Neural cell (in vitro differentiated cells): ENCODE measurements around the gene PEX7.

Experiments used
- CTCF ChIP-seq: fragments of 450-650 bp; IDR thresholded peaks from 2 replicates; pipeline ENCODE4 v1.5.1; 2014; ENCODE audit warnings: antibody characterized with exemption, mild to moderate bottlenecking, moderate library complexity; ENCODE audit not compliant: poor library complexity, severe bottlenecking
- EZH2 ChIP-seq: fragments of 200-600, 300-800 bp; shearing (Covaris generic), sonication (generic); IDR thresholded peaks from 2 replicates; pipeline ENCODE4 v1.6.1; 2014; ENCODE audit warnings: antibody characterized with exemption, low read length, borderline replicate concordance, mild to moderate bottlenecking; ENCODE audit not compliant: insufficient read depth, poor library complexity, severe bottlenecking
- POLR2AphosphoS5 ChIP-seq: IDR thresholded peaks from 2 replicates; pipeline ENCODE4 v1.6.1; 2012
- RAD21 ChIP-seq: fragments of 450-650 bp; conservative IDR thresholded peaks from 2 replicates; pipeline ENCODE4 v1.6.1; 2014; ENCODE audit warnings: antibody characterized with exemption, mild to moderate bottlenecking, moderate library complexity
- REST ChIP-seq: IDR thresholded peaks from 2 replicates; pipeline ENCODE4 v1.6.1; 2012; ENCODE audit warnings: borderline replicate concordance
- TAF1 ChIP-seq: IDR thresholded peaks from 2 replicates; pipeline ENCODE4 v1.6.1; 2012; ENCODE audit warnings: low read depth

GRCh38 chr6:136950436-136951126, 128.2 kb downstream of the PEX7 start:
- TF ChIP-seq CTCF, result no peak
- TF ChIP-seq TAF1, result no peak
- no peak for TF ChIP-seq REST
- no peak for TF ChIP-seq POLR2AphosphoS5
- TF ChIP-seq EZH2, result no peak
- no peak for TF ChIP-seq RAD21
